Astrocyte (in vitro differentiated cells and primary cell): ENCODE results near the gene SLC8B1. TPM values are rescaled to one million over a fixed set of nuclear protein-coding genes. Genes with fewer than 3 reads are reported as not detected.

ENCODE experiments used
- DNase-seq: peaks from one replicate; pipeline ENCODE4 v3.0.0-alpha.2; 2010; ENCODE audit warnings: low read depth
- FAIRE-seq: peaks from 2 replicates; lab custom pipeline; 2011; peaks lifted over from hg19 to GRCh38; lab: Jason Lieb, UNC
- H2AFZ ChIP-seq: 2 replicates; pipeline ENCODE4 v1.6.0; 2012; ENCODE audit warnings: low read depth, low read length, inconsistent platforms
- H3K27ac ChIP-seq: 2 replicates; pipeline ENCODE4 v1.5.1; 2011; ENCODE audit warnings: low read depth, low read length, inconsistent platforms
- H3K27me3 ChIP-seq: 2 replicates; pipeline ENCODE4 v1.6.0; 2011; ENCODE audit warnings: low read length, inconsistent platforms; ENCODE audit not compliant: insufficient read depth
- H3K36me3 ChIP-seq: 2 replicates; pipeline ENCODE4 v1.5.1; 2011; ENCODE audit warnings: low read length, inconsistent platforms; ENCODE audit not compliant: insufficient read depth
- H3K4me1 ChIP-seq: 2 replicates; pipeline ENCODE4 v1.5.1; 2011; ENCODE audit warnings: low read length, inconsistent platforms; ENCODE audit not compliant: insufficient read depth
- H3K4me2 ChIP-seq: 2 replicates; pipeline ENCODE4 v1.6.0; 2012; ENCODE audit warnings: low read length, inconsistent platforms
- H3K4me3 ChIP-seq: 2 replicates; pipeline ENCODE4 v1.5.1; 2011; ENCODE audit warnings: low read depth, mild to moderate bottlenecking, low read length, inconsistent platforms; ENCODE audit not compliant: insufficient read depth
- H3K79me2 ChIP-seq: 2 replicates; pipeline ENCODE4 v1.6.0; 2012; ENCODE audit warnings: mild to moderate bottlenecking, low read length, inconsistent platforms; ENCODE audit not compliant: insufficient read depth
- H3K9ac ChIP-seq: 2 replicates; pipeline ENCODE4 v1.6.0; 2012; ENCODE audit warnings: mild to moderate bottlenecking, low read length, inconsistent platforms
- H3K9me3 ChIP-seq: 2 replicates; pipeline ENCODE4 v1.5.1; 2012; ENCODE audit warnings: low read depth, mild to moderate bottlenecking, low read length, inconsistent platforms; ENCODE audit not compliant: insufficient read depth
- H4K20me1 ChIP-seq: 2 replicates; pipeline ENCODE4 v1.6.0; 2012; ENCODE audit warnings: low read length, inconsistent platforms; ENCODE audit not compliant: insufficient read depth
- H3K27ac Mint-ChIP-seq: one replicate; pipeline ENCODE4 v1.8.0; 2021; ENCODE audit warnings: mild to moderate bottlenecking, mixed read lengths; ENCODE audit not compliant: unreplicated experiment
- H3K27me3 Mint-ChIP-seq: one replicate; pipeline ENCODE4 v1.8.0; 2021; ENCODE audit warnings: low read depth, mixed read lengths; ENCODE audit not compliant: unreplicated experiment
- H3K36me3 Mint-ChIP-seq: one replicate; pipeline ENCODE4 v1.8.0; 2021; ENCODE audit warnings: low read depth, mixed read lengths; ENCODE audit not compliant: unreplicated experiment
- H3K4me1 Mint-ChIP-seq: one replicate; pipeline ENCODE4 v1.8.0; 2021; ENCODE audit warnings: low read depth, mixed read lengths; ENCODE audit not compliant: unreplicated experiment
- H3K4me3 Mint-ChIP-seq: one replicate; pipeline ENCODE4 v1.8.0; 2021; ENCODE audit warnings: mild to moderate bottlenecking, moderate library complexity, mixed read lengths; ENCODE audit not compliant: unreplicated experiment
- H3K9me3 Mint-ChIP-seq: one replicate; pipeline ENCODE4 v1.8.0; 2021; ENCODE audit warnings: mild to moderate bottlenecking, mixed read lengths; ENCODE audit not compliant: unreplicated experiment
- EZH2 ChIP-seq: IDR thresholded peaks from 2 replicates; pipeline ENCODE4 v1.6.1; 2012; ENCODE audit warnings: mild to moderate bottlenecking, low read length, inconsistent platforms; ENCODE audit not compliant: insufficient read depth
- total RNA-seq: library from RNA; stranded (reverse); gene quantifications from 2 replicates; pipeline ENCODE4 v1.2.1, GENCODE V29; 2021
- TF ChIP-seq, protein P1 (sequence below): IDR thresholded peaks from 2 replicates; pipeline ENCODE4 v1.5.1; 2011; ENCODE audit warnings: low read depth, mild to moderate bottlenecking, inconsistent platforms, low read length, moderate library complexity; ENCODE audit not compliant: insufficient read depth

Gene SLC8B1
- total RNA-seq, 1 donor from 2014 or later = 8.6 TPM

- Histone ChIP-seq H3K27ac (no peak overlapping the region), H3K27me3 (no peaks in the 10 kb centered on the region), H2AFZ (no peak overlapping the region), H3K79me2 (no peaks in the 10 kb centered on the region), H3K4me2 (peak overlapping the region; percentile 39), H3K4me1 (peaks cover 3% of the 10 kb centered on the region), H3K36me3 (peaks cover 7% of the 10 kb centered on the region), H3K9ac (peak overlapping the region; percentile 23), H3K4me3 (no peak overlapping the region), H3K9me3 (no peaks in the 10 kb centered on the region), H4K20me1 (no peaks in the 10 kb centered on the region)
- no peak overlapping the region for H3K4me3 Mint-ChIP-seq
- peaks cover 7% of the 10 kb centered on the region for H3K4me1 Mint-ChIP-seq
- H3K9me3 Mint-ChIP-seq = no peaks in the 10 kb centered on the region
- H3K27ac Mint-ChIP-seq = peak overlapping the region; percentile 1
- TF ChIP-seq EZH2 = no peak
- TF ChIP-seq, protein P1, sequence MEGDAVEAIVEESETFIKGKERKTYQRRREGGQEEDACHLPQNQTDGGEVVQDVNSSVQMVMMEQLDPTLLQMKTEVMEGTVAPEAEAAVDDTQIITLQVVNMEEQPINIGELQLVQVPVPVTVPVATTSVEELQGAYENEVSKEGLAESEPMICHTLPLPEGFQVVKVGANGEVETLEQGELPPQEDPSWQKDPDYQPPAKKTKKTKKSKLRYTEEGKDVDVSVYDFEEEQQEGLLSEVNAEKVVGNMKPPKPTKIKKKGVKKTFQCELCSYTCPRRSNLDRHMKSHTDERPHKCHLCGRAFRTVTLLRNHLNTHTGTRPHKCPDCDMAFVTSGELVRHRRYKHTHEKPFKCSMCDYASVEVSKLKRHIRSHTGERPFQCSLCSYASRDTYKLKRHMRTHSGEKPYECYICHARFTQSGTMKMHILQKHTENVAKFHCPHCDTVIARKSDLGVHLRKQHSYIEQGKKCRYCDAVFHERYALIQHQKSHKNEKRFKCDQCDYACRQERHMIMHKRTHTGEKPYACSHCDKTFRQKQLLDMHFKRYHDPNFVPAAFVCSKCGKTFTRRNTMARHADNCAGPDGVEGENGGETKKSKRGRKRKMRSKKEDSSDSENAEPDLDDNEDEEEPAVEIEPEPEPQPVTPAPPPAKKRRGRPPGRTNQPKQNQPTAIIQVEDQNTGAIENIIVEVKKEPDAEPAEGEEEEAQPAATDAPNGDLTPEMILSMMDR = no peak
- no peaks in the 10 kb centered on the region for H3K27me3 Mint-ChIP-seq
- peak; percentile 42 for DNase-seq
- FAIRE-seq = no peak
- H3K36me3 Mint-ChIP-seq = peaks cover 10% of the 10 kb centered on the region
Observed at GRCh38 chr12:113314121-113314529, 20.8 kb downstream of the SLC8B1 start.

- no peaks in the 10 kb centered on the region for H3K9me3 ChIP-seq
- H3K79me2 ChIP-seq = no peaks in the 10 kb centered on the region
- H3K4me1 Mint-ChIP-seq = peaks cover 10% of the 10 kb centered on the region
- no peak overlapping the region for H2AFZ ChIP-seq
- peaks cover 3% of the 10 kb centered on the region for H3K4me1 ChIP-seq
- no peak overlapping the region for H3K27ac ChIP-seq
- DNase-seq (no peak), FAIRE-seq (no peak)
- H4K20me1 ChIP-seq = no peaks in the 10 kb centered on the region
- no peak overlapping the region for H3K9ac ChIP-seq
- TF ChIP-seq, protein P1 = peak; percentile 10
- no peak for TF ChIP-seq EZH2
- H3K36me3 ChIP-seq = no peaks in the 10 kb centered on the region
- H3K4me3 ChIP-seq = no peak overlapping the region
- H3K36me3 Mint-ChIP-seq = peaks cover 8% of the 10 kb centered on the region
- H3K27me3 Mint-ChIP-seq = no peaks in the 10 kb centered on the region
- no peak overlapping the region for H3K4me2 ChIP-seq
- no peaks in the 10 kb centered on the region for H3K27me3 ChIP-seq
- no peaks in the 10 kb centered on the region for H3K9me3 Mint-ChIP-seq
- H3K4me3 Mint-ChIP-seq = no peak overlapping the region
- no peak overlapping the region for H3K27ac Mint-ChIP-seq
Observed at GRCh38 chr12:113310489-113310888, 24.4 kb downstream of the SLC8B1 start.

DNA sequence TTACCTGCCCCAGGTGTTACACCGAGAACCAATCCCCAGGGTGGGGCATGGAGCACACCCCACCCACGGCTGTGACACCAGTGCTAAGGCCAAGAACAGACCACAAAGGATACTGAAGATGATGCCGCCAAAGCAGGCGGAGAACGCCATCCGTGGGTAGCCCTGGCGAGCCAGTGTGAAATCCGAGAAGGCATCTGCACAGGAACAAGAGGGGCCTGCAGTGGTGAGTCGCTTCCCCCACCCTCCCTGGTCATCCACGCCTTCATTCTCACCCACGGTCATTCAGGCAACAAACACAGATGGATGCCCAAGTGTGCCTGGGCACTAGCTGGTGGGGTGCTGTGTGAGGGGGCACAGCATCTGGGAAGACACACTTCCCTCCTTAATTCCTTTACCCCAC is 28.5 kb downstream of the SLC8B1 start:
- H3K4me1 Mint-ChIP-seq = peaks cover 3% of the 10 kb centered on the region
- no peak overlapping the region for H3K4me3 ChIP-seq
- H3K4me3 Mint-ChIP-seq = no peak overlapping the region
- FAIRE-seq (no peak), DNase-seq (peak; percentile 10)
- H3K36me3 ChIP-seq = no peaks in the 10 kb centered on the region
- H3K4me2 ChIP-seq = no peak overlapping the region
- H3K9me3 ChIP-seq = no peaks in the 10 kb centered on the region
- H3K9ac ChIP-seq = no peak overlapping the region
- no peaks in the 10 kb centered on the region for H3K79me2 ChIP-seq
- no peaks in the 10 kb centered on the region for H3K9me3 Mint-ChIP-seq
- no peak overlapping the region for H3K27ac ChIP-seq
- H2AFZ ChIP-seq = no peak overlapping the region
- no peaks in the 10 kb centered on the region for H3K27me3 ChIP-seq
- H3K27ac Mint-ChIP-seq = no peak overlapping the region
- no peaks in the 10 kb centered on the region for H4K20me1 ChIP-seq
- H3K36me3 Mint-ChIP-seq = peaks cover 9% of the 10 kb centered on the region
- H3K4me1 ChIP-seq = no peaks in the 10 kb centered on the region
- TF ChIP-seq EZH2 = no peak
- TF ChIP-seq, protein P1 = no peak
- no peaks in the 10 kb centered on the region for H3K27me3 Mint-ChIP-seq
